Neural cell (in vitro differentiated cells): ENCODE results near the gene AMDHD2.

Source experiments
- CTCF ChIP-seq: fragments of 450-650 bp; IDR thresholded peaks from 2 replicates; pipeline ENCODE4 v1.5.1; 2014; ENCODE audit warnings: antibody characterized with exemption, mild to moderate bottlenecking, moderate library complexity; ENCODE audit not compliant: poor library complexity, severe bottlenecking
- EZH2 ChIP-seq: fragments of 200-600, 300-800 bp; shearing (Covaris generic), sonication (generic); IDR thresholded peaks from 2 replicates; pipeline ENCODE4 v1.6.1; 2014; ENCODE audit warnings: antibody characterized with exemption, low read length, borderline replicate concordance, mild to moderate bottlenecking; ENCODE audit not compliant: insufficient read depth, poor library complexity, severe bottlenecking
- POLR2AphosphoS5 ChIP-seq: IDR thresholded peaks from 2 replicates; pipeline ENCODE4 v1.6.1; 2012

- no peak for TF ChIP-seq CTCF
- no peak for TF ChIP-seq EZH2
- no peak for TF ChIP-seq POLR2AphosphoS5
These were observed 8.9 kb upstream of the AMDHD2 start for GRCh38 chr16:2511128-2511800.
